Fibroblast of skin of left quadriceps (primary cell): ENCODE measurements around the gene PRSS36.
"Not testable (repeated sequence)": the region's sequence is repeated elsewhere in the genome, so short reads cannot be mapped to it uniquely, and the experiment has no call there.

Source experiments
- DNase-seq, 2 experiments: peaks; one replicate each; pipeline ENCODE4 v3.0.0-alpha.2; 2013; ENCODE audit warnings: low read depth in 2 of 2

The PRSS36 gene

GRCh38 chr16:31142109-31143010 lies 7.5 kb downstream of the PRSS36 start:
- DNase-seq: peak; percentile 98

DNA sequence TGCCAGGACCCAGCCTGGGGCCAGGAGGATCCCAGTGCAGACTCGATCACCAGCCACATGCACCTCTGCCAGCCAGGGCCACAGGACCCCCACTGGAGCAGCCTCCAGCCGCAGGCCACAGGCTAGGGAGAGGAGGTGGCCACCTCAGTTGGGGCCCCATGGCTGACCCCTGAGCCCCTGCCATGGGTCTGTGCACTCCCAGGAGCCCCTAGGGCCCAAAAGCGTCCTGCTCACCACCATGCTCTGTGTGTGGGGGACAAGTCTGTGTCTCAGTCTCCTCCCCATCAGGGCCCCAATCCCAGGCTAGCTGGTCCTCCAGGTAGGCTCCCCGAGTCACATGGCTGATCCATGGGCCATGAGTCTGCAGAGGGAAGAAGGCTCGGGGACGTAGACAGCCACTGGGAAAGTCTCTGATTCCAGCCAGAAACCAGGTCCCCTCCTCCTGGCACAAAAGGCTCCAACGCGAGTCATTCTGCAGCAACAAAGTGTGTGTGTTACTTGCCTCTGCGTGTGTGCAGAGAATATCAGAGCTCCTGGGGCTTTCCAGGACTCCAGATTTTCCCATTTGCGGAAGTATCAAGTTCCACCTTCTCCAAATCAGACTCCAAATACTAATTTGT lies 8.3 kb downstream of the PRSS36 start:
- DNase-seq: no peak

DNA sequence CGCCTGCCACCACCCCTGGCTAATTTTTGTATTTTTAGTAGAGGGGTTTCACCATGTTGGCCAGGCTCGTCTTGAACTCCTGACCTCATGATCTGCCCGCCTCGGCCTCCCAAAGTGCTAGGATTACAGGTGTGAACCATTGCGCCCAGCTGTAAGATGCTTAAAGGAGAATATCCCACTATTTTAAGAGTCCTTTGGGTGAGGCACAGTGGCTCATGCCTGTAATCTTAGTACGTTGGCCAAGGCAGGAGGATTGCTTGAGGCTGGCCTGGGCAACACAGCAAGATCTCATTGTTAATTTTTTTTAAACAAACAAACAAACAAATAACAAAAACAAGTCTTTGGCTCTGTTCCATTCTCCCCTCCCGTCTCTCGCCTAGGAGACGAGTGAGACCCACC lies 8.8 kb downstream of the PRSS36 start:
- not testable (repeated sequence) for DNase-seq

DNA sequence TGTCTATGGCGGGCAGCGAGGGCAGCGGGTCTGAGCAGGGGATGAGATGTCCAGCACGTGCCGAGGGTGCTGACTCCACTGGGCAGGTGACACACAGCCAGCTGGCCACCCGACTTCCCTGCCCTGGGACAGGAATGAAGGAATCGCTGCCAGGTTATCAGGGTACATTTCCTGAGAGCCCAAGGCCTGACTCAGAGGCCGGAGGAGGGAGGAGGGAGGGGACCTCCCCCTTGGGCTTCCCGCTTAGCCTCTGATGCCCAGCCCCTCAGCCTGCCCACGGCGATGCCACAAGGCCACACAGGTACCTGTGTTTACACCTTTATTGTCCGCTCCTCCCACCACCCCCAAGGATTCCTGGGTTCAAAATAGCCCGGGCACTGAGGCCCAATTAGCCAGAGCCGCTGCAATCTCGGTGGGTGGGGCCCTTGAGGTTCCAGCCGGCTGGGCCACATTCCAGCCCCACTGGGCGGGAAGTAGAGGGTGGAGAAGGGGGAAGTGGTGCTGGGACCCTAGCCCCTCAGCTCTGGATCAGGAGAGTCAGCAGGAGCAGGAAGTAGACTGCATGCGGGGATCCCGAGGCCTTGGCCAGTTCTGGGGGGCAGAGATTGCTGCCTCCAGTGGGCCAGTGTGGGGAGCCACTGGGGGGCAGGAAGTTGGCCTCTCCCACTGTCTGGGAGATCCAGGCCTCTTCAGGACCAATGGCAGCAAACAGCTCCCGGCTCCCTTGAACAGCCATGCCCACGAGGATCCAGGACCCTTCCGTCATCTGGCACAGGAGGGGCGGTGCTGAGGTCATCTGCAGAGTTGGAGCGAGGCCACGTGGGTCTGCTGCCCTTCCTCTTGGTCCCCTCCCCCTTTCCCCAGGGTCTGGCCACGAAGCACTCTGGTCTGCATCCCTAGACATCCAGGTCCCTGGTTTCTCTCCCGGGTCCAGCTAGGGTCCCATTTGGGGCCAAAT lies 11.0 kb downstream of the PRSS36 start:
- peak in 1 of 2 experiments; percentile 5 for DNase-seq

- not testable (repeated sequence) for DNase-seq
Observed at GRCh38 chr16:31136822-31137499, 12.9 kb downstream of the PRSS36 start.

DNA sequence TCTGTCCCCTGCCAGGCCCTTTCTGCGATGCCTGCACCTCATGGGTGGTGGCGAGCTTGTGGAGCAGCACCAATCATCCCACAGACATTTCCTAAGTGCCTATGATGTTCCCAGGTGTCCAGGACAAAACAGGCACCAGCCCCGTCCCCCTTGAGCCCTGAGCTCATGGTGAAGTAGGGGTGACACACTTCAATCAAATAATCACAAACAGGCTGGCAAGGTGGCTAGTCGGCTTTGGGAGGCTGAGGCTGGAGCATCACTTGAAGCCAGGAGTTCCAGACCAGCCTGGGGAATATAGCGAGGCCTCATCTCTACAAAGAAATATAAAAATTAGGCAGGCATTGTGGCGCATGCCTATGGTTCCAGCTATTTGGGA lies 13.6 kb downstream of the PRSS36 start:
- no peak for DNase-seq

- no peak for DNase-seq
Observed at GRCh38 chr16:31135535-31136286, 14.2 kb downstream of the PRSS36 start, which contains the start of gene PRSS8. PRSS8 (minus strand) TSS chr16:31135727; CDS start chr16:31135498, 229 bp downstream.

- no peak for DNase-seq
Observed at GRCh38 chr16:31134625-31135534, 15.0 kb downstream of the PRSS36 start.

DNA sequence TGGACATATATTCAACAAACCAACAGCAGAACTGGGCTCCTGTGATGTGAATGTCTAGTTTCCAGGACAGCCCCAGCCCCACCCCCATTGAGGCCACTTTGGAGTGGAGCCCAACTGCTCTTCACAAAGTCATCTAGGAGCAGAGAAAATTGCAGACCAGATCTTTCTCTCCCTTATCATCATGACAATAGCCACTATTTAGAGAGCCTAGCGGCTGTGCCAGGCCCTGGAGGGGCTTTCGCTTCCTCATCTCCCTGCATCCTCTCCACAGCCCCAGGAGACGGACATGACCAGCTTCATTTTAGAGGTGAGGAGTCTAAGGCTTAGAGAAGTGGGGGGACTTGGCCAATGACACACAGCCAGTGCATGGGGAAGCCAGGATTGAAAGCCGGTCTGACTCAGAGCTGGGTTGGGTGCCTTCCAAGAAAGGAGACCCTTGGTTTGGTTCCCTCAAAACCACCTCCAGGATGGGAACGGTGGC lies 15.7 kb downstream of the PRSS36 start:
- DNase-seq: no peak

DNA sequence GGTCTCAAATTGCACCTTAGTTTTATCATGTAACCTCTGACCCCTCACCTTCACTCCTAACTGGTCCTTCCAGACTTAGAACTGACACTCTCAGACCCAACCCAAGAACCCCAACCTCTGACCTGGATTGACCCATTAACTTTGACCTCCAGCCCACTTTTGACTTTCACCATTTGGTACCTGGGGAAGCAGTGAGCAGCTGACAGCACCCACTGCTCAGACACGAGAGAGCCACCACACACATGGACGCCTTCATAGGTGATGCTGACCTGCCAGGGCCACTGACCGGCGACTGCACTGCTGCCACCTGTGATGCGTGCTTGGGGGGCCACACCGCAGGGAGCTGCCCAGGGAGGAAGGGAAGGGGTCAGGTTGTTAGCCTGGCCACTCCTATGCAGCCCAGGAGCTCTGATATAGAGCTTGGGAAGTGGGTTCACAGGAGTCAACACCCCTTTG lies 16.8 kb downstream of the PRSS36 start:
- DNase-seq: no peak

DNA sequence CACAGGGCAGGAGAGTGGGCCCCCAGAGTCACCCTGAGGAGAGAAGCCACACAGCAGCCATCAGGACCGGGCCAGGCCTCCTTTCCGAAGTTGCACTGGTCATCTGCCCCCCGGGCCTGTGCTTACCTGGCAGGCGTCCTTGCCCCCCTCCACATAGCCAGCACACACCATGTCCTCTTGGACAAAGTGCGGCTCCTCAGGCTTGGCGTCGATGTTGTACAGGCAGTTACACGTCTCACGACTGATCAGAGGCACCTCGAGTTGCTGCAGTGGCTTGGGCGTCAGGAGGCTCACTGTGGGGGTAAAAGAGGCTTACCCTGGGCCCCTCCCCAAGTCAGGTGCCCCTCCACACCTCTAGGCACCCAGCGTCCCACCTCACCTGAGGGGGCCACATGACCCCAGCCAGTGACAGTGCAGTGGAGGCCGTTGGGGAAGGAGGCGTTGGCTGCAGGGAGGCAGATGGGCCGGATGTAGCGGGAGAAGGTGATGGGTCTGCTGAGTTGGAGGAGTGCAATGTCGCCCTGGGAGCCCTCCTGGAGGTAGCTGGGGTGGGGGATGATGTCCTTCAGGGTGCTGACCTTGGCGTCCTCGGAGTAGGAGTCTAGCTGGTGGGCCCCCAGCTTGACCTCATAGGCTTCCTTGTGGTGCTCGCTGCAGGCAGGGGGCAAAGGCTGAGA lies 17.4 kb downstream of the PRSS36 start:
- no peak for DNase-seq

GRCh38 chr16:31131841-31132271 lies 18.0 kb downstream of the PRSS36 start:
- no peak for DNase-seq

DNA sequence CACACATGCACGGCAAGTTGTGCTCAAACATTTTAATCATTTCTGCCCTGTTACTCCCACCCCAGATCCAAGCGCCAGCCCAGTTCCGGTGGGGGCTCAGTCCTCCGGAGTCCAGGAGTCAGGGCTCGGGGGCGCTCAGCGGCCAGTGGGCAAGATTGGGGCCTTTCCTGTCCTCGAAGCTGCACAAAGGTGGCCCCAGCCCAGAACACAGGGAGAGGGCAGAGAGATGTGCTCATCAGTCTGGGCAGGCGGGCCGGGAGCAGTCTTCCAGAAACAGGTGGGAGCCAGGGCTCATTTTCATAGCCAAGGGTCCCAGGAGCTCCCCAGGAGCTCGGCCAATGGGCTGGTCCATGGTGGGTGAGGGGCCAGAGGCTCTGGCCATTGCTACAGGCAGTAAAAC lies 18.4 kb downstream of the PRSS36 start:
- DNase-seq: no peak

GRCh38 chr16:31130899-31131298 lies 19.0 kb downstream of the PRSS36 start:
- DNase-seq: no peak

DNA sequence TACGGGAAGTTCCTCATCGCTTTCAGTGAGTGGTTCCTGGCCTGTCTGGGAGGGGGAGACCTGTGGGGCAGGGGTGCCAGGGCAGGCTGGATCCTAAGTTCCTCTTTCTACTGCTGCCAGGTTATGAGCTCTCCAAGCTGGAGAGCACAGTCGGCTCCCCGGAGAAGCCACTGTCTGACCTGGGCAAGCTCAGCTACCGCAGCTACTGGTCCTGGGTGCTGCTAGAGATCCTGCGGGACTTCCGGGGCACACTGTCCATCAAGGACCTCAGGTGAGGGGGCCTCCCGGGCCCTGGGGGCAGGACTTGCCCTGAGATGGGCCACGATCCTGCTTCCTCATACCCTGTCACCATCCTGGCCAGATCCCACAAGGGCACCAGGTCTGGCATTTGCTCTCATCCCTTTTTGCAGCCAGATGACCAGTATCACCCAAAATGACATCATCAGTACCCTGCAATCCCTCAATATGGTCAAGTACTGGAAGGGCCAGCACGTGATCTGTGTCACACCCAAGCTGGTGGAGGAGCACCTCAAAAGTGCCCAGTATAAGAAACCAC lies 19.5 kb downstream of the PRSS36 start:
- no peak for DNase-seq

GRCh38 chr16:31129568-31130335 lies 20.1 kb downstream of the PRSS36 start:
- DNase-seq: no peak

DNA sequence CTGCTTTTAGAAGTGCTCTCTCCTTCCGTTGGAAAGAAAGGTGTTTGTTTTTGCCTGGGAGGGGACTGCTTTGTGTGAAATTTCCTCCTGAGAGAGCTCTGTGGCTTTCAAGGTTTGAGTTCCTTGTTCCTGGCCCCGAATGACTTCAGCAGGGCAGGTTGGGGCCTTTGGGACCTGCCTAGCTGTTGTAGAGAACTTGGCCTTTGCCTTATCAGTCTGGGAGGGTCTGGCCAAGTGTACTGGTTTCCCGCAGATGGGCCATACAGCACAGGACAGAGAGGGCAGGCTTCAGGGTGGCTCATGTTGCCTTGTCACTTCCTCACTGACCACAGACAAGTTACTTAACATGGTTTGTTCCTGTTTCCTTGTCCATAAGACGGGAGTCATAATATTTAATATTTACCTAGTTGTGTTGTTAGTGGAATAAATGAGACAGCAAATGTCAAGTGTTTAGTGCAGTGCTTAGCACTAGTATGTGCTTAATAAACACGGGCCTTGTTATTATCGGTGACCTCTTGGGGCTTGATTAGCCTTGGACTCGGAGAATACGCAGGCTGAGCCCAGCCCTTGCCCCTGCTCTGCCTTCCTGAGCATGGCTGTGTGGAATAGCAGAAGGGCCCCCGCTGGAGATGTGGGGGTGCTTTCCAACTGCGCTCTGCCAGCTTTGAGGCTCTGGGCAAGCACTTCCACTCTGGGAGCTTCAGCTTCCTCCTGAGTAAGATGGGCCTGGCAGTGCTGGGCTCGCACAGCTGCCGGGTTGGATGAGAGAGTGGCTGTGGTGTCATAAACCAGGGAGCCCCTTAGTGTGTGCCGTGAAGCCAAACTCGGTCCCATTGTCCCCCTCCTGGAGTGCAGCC lies 20.9 kb downstream of the PRSS36 start:
- DNase-seq: no peak
